GM19025 (cell line): Measurements from ENCODE around the gene LIN28A.
A peak's percentile ranks its signal among the peaks of the same experiment; 100 is the strongest.
"Not testable (repeated sequence)": the region's sequence is repeated elsewhere in the genome, so short reads cannot be mapped to it uniquely, and the experiment has no call there.

Experiments
- ATAC-seq: cut with Tn5 transposase; IDR thresholded peaks from one replicate; pipeline ENCODE4 v1.9.1; 2021; ENCODE audit warnings: mild to moderate bottlenecking, low read depth, moderate library complexity; ENCODE audit not compliant: unreplicated experiment

LIN28A gene, protein sequence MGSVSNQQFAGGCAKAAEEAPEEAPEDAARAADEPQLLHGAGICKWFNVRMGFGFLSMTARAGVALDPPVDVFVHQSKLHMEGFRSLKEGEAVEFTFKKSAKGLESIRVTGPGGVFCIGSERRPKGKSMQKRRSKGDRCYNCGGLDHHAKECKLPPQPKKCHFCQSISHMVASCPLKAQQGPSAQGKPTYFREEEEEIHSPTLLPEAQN

DNA sequence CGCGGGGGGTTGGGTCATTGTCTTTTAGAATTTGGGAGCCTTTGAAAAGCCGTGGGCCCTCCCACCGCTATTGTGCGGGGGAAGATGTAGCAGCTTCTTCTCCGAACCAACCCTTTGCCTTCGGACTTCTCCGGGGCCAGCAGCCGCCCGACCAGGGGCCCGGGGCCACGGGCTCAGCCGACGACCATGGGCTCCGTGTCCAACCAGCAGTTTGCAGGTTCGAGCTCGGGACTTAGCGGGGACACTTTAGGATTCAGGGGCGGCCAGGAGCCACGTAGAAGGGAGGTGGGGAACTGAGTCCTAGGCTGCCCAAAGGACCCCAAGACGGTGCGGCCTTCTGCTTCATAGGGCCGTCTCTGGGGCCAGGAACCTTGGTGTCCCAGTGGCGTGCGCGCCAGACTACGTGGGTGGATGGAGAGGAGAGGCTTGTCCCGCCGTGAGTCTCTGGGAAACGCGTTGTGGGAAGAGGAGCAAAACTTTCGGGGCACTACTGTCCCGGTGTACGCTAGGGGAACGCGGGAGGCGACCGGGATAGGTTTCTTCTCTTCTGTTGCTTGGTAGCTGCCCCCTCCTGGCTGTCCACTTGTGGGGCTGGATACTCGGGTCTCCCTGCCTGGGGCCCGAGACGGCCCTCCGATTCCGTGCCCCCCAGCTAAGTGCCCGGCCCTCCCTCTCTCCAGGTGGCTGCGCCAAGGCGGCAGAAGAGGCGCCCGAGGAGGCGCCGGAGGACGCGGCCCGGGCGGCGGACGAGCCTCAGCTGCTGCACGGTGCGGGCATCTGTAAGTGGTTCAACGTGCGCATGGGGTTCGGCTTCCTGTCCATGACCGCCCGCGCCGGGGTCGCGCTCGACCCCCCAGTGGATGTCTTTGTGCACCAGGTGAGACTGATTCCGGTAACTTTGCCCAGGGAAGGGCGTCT is at the start of gene LIN28A:
TSS of gene LIN28A (plus strand) at position 112 of the 918 bp plus-strand sequence. CDS start at position 187, 75 bp downstream.
- ATAC-seq: no peak

DNA sequence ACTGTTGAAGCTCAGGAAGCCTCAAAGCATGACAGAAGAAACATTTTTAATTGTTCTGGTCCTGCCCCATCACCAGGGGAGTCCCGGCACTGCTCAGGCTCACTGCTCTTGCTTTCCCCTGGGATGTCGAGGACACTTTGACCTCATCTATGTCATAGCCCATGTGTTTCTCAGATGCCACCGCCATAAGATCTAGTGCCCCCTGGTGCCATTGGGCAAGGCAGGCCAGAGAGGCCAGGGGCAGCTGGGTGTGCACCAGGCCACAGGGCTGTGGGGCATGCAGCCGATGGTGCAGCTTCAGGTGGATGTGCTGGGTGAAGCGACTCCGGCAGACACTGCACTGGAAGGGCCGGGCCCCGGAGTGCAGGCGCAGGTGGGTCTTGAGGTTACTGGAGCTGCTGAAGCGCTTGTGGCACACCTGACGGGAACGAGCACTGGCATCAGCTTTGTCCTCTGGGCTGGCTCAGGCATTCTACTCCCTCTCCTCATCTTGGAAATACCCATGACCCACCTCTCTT is 49.0 kb upstream of the LIN28A start:
- no peak for ATAC-seq

DNA sequence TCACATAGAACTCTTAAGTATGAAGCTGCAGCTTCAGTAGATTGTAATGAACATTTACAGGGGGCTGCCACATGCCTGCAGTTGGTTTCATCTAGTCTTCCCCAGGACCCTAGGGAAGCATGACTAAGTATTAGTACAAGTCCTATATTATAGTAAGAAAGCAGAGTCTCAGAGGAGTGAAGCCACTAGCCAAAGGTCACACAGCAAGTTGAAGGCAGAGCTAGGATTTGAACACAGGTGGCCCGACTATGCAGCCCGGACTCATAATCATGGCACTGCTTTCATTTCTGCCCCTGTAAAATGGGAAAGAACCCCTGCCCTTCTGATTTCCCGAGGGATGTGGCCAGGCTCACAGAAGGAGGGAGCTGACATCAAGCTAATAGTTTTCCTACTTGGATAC is 48.3 kb upstream of the LIN28A start:
- no peak for ATAC-seq

DNA sequence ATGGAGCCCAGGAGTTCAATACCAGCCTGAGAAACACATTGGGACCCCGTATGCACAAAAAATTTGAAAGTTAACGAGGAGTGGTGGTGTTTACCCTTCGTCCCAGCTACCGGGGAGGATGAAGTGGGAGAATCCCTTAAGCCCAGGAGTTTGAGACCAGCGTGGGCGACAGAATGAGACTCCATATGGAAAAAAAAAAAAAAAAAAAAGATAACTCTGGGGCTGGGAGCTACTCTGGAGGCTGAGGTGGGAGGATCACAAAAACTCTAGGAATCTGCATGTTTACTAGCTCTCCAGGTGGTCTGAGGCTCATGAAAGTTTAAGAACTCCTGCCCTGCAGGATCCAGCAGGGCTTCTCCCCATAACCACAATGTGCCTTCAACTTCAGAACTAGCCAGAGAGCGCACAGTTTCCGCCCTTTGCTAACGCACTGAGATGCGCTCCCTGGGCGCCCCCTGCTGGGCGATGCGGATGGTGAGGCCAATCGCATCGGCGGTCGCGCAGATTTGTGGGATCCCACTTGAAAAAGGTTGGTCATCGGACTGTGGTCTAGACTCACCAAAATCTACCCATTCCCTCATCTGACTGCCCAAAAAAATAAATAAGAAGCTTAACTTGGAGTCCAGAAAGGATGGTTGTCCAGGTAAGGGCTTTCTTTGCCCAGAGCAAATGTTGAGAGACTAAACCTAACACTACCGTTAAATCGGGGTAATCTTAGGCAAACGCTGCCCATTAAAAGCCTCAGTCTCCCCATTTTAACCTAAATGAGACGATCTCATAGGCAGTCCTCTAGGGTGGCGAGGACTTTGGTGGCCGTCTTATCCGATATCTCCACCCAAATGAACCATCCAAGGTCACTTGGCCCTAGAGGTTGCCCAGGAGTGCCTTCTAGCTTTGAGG is 46.8 kb upstream of the LIN28A start:
- no peak for ATAC-seq

DNA sequence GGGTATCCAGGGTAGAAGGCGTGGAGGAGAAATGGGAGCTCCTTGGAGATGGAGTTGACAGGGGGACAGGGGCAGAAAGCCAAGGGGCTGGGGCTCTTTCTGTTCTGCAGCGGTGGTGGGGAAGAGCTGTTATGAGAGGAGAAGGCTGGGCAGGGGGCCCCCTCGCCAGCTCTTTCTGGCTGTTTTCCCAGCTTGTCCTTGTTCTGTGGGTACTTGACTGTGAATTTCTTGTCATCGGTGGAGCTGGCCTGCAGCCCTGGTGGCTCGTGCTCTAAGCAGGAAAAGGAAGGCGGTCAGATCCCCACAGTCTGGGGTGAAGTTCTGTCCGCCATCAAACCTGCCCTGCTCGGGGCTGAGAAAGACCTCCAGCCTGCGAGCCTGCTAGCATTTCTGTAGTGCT is 45.7 kb upstream of the LIN28A start:
- no peak for ATAC-seq

DNA sequence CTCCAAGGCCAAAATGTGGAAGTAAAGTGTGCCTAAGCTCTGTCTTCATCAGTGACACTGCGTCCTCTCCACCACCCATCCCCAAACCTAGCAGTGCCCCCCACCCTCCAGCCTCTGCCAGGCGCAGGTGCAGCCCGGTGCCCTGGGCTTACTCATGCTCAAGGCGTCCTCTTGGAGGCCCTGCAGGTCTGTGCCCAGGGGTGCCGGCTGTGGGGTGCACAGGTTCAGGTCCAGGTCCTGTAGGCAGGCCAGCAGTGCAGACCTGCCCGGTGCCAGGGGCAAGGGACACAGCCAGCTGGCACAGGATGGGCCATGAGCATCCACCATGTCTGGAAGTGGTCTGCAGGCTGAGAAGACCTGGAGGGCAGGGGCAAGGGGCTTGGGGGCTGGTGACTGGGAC is 43.2 kb upstream of the LIN28A start:
- ATAC-seq: no peak

DNA sequence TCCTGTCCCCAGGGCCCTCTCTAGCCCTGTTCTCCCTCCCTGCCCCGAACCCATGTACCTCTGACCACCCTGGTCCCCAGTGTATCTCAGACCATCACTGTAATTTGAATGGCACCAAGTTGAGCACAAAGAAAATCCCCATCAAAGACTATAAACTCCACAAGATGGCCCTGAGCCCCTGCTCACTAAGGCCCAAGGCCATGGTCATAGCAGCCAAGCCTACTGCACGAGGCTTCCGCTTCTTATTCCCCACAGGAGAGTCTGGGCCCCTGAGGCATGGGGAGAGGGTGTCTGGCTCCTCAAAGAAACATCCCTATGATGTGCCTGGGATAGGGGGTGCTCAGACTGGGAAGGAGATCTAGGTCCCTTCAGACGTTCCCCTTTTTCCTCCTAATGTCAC is 42.6 kb upstream of the LIN28A start:
- no peak for ATAC-seq

DNA sequence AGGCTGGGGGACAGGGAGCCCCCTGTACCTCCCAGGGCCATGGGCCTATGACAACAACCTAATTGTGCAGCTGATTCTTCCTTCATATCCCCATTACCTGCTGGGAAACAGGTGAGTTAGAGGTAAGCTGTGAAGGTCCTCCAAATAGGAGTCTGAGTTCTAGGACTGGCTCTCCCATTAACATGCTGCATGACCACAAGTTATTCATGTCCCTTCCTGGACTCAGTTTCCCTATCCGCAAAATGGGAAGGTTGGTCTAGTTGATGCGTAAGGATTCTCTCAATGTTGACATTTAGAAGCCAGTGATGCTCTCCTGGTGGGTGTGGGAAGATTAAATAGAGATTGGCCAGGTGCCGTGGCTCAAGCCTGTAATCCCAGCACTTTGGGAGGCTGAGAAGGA is 42.1 kb upstream of the LIN28A start:
- no peak for ATAC-seq

DNA sequence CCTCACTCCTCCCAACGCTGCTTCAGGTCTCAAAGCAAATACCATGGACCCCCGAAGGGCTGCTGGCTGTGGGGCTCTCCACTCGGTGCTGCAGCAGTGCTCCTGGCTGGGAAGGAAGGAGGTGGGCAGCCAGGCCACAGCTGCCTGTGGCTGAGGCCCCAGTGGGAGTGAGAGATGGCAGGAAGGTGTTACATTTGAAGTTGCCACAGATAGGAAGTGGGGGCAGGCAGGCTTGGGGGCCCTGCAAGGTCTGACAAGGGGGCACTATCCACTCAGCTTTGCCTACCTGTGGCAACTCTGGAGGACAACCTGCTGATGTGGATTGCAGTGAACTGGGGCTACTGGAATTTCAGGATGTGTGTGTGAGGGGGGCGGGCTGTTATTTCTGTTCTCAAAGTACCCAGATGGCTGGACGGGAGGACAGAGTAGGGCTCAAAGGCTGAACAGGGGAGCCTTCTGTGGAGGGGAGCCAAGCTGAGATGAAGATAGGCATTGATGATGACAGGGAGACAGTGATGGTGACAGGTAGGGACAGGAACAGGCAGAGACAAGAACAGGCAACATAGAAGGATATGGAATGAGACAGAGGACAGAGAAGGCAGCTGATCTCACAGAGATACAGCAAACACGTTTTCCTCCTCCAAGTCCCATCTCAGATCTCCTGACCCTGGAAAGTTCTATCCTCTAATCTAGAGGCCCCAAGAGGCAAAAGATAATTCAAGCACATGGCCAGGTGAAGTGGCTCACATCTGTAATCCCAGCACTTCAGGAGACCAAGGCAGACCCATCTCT is 39.8 kb upstream of the LIN28A start:
- no peak for ATAC-seq

DNA sequence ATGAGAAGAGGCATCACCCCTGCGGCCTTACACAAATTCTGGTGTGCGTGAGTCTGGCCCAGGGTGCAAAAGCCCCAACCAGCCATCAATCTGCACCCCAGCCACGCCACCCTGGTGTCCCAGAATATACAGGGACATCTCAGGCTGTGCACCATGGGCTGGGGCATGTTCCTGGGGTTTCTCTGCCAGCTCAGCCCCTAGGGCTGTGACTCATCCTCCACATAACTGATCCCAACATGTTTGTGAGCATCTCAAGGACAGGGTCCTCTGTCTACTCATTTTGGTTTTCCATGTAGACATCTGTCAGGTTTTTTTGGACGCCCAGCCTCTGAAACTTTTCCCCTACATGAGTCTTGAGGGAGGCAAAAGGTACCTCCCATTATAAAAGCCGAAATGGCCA is 38.6 kb upstream of the LIN28A start:
- ATAC-seq: no peak

DNA sequence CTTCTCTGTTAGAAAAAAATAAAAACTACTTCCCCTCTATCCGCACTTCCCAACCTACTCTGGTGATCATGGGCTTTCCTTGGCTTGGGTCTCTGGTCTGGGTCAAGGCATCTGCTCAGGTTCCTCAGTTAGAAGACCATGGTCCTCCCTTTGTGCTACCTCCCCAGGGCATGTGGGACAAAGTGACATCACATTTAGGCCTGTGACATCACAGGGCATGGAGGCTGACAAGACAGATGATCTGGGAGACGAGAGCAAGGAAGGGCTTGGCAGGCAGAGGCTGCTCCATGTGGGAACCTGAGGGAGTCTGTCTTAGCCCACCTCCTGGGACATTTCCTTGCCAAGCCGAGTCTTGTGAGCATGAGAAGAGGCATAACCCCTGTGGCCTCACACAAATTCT is 38.0 kb upstream of the LIN28A start, which contains the start of gene ZNF683:
TSS of gene ZNF683 (minus strand) at position 140 of the 400 bp plus-strand sequence. CDS start 4,179 bp downstream, outside the sequence.
- not testable (repeated sequence) for ATAC-seq

DNA sequence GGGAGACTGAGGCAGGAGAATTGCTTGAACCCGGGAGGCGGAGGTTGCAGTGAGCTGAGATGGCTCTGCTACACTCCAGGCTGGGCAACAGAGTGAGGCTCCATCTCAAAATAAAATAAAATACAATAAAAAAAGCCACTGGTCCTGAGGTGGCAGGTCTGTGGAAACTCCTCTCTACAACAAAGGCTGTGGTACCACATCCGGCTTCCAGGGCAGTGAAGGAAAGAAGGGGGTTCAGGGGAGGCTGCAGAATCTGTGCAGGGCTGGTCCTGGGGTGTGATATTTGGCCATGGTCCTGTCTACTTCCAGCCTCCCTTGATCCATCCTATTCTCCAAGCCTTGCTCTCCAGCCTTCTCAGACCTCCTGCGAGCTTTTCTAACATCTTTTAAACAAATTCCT is 37.3 kb upstream of the LIN28A start:
- ATAC-seq: no peak

DNA sequence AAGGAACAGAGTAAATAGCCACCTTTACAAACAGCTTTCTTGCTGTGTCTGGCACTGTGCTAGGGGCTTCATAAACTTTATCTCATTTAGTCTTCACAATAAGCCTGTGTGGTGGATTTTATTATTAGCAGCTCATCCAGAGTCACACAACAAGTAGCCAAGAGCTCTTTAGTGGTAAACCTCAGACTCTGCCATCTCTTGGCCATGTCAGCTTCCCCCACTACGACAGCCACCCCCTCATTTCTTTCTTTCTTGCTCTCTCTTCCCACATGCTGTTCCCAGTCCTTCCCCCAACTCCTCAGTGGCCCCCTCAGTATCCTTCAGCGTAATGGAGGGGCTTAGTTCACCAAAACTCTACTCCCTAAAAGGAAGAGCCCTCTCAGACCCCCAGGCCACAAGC is 36.8 kb upstream of the LIN28A start:
- no peak for ATAC-seq

DNA sequence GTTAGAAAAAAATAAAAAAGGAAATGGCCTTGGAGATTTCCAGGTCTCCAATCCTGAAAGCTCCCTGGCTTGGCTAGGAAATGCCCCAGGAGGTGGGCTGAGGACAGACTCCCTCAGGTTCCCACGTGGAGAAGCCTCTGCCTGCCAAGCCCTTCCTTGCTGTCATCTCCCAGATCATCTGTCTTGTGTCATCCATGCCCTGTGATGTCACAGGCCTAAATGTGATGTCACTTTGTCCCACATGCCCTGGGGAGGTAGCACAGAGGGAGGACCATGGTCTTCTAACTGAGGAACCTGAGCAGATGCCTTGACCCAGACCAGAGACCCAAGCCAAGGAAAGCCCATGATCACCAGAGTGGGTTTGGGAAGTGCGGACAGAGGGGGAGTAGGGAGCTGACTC is 36.3 kb upstream of the LIN28A start:
- ATAC-seq: not testable (repeated sequence)

DNA sequence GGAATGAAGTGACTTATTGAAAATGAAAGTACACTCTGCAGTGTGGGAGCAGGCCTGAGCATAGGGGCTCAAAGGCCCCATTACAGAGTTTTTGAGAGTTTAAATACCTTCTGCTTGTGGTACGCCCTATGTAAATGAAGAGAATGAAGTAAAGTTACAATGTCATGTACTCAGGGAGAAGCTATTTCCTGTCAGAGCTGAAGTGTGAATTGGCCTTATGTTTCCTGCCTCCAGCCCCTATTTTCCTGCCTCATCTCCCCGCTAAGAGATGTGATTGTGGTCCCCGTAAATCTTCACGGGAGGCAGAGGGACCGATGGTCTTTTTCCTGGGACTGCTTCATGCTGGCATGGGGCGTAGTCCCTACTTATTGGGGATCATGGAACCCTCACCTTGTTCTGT is 35.5 kb upstream of the LIN28A start:
- ATAC-seq: no peak

DNA sequence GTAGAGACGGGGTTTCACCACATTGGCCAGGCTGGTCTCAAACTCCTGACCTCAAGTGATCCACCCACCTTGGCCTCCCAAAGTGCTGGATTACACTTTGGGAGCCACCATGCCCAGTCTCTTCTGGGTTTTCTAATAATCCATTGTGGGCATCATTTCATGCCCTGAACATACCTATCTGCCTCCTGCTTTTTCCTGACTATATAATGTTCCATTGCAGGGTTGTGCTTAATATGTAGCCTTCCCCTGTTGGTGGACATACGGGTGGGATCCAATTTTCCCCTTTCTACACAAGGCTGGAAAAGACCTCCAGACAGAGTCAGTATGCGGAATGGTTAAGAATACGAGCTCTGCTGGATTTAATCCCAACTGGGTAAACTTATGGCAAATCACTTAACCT is 34.6 kb upstream of the LIN28A start:
- ATAC-seq: no peak

DNA sequence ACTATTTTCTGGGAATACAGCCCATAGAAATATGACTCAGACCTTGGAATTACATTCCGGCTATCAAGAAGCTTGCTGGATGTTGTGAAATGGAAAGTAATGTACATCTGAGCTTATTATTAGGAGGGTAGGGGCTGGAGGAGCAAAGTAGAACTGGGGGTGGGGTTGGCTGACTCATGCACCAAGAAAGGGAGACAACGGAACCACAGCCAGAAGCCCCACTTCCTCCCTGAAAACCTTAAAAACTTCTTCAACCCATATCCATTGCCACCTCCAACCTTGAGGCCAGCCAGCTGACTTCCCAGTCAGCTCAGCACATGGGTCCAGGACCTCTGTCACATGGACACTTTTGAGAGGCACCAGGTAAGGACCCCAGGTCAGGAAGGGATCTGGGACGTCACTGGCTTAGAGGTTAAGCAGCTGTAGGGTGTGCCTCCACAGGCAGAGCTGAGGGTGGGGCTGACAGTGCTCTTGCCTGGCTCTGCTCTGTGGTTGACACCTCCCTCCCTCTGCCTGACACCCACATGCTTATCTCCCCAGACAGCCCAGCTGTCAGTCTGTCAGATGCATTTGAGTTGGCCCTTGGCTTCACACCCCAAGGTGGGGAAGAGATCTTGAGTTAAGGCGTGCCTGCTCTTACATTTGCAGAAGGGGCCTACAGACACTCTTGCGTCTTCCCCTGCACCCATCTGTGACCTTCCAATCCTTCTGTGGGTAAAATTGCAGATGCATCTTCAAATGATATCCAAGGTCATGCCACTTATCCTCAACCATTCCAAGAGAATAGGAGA is 32.3 kb upstream of the LIN28A start:
- peak; percentile 87 for ATAC-seq

DNA sequence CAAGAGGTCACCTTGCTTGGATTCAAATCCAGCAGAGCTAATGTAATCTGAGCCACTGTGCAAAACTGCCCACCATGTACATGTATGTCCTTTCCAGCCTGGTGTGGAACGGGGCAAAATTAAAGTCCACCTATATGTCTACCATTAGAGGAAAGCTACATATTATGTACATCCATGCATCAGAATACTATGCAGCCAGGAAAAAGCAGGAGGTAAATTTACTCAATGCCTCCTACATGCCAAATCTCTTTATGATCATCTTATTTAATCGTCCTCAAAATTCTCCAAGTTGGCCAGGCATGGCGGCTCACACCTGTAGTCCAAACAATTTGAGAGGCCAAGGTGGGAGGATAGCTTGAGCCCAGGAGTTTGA is 31.8 kb upstream of the LIN28A start:
- ATAC-seq: no peak

DNA sequence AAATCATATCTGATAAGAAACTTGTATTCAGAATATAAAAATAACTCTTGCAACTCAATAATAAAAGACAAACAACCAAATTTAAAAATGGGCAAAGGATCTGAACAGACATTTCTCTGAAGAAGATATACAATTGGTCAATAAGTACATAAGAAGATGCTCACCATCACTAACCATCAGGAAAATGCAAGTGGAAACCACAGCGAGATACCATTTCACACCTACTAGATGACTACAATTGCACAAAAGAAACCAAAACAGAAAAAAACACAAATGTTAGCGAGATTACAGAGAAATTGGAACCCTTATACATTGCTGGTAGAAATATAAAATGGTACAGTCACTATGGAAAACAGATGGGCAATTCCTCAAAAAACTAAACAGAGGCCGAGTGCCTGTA is 26.5 kb upstream of the LIN28A start:
- ATAC-seq: no peak
